SK-N-SH (cell line): ENCODE data around the gene SHMT2. TPM values are rescaled to one million over a fixed set of nuclear protein-coding genes. Genes with fewer than 3 reads are reported as not detected.

Source experiments
- CTCF ChIA-PET: fragments of 300-600, 350-600 bp; formaldehyde crosslinking; extraction: SDS; loops from one replicate; lab custom pipeline; 2021; lab: Yijun Ruan, JAX
- POLR2A ChIA-PET: fragments of 350-600 bp; sonication (Branson Sonifier 250); formaldehyde crosslinking; extraction: SDS; loops from one replicate; lab custom pipeline; 2020; ENCODE audit warnings: antibody characterized with exemption, inconsistent platforms; lab: Yijun Ruan, JAX
- DNase-seq: peaks from one replicate; pipeline ENCODE4 v3.0.0; 2012
- H2AFZ ChIP-seq: fragments of 200-600 bp; sonication (generic); 2 replicates; pipeline ENCODE4 v1.8.1; 2016; ENCODE audit warnings: antibody characterized with exemption, mild to moderate bottlenecking, low read depth
- H3F3A ChIP-seq: fragments of 200-600 bp; sonication (generic); replicated peaks from 2 replicates; pipeline ENCODE3; 2016; ENCODE audit warnings: antibody characterized with exemption, mild to moderate bottlenecking; ENCODE audit not compliant: insufficient read depth
- H3K27ac ChIP-seq, 2 experiments: fragments of 200-500 bp in 1 of 2; fragments of 200-600 bp in 1 of 2; sonication (Bioruptor generic) in 1 of 2; sonication (generic), shearing (Covaris generic) in 1 of 2; 2 replicates each; pipeline versions ENCODE4 v1.5.1 to v1.6.1; 2014 to 2016; ENCODE audit warnings: low read depth in 2 of 2, inconsistent platforms in 1 of 2, low read length in 1 of 2, mild to moderate bottlenecking in 1 of 2, mixed read lengths in 1 of 2
- H3K27me3 ChIP-seq: fragments of 200-600 bp; sonication (generic), shearing (Covaris generic); 2 replicates; pipeline ENCODE4 v1.6.1; 2016; ENCODE audit warnings: mixed run types; ENCODE audit not compliant: insufficient read depth
- H3K36me3 ChIP-seq, 2 experiments: fragments of 200-500 bp in 1 of 2; fragments of 200-600 bp in 1 of 2; sonication (Bioruptor generic) in 1 of 2; sonication (generic) in 1 of 2; replicated peaks in 1 of 2; 2 replicates each; pipeline versions ENCODE3 to v1.5.1; 2014 to 2016; ENCODE audit warnings: low read length in 1 of 2, mild to moderate bottlenecking in 1 of 2; ENCODE audit not compliant: insufficient read depth in 2 of 2, control insufficient read depth in 1 of 2
- H3K4me1 ChIP-seq, 2 experiments: fragments of 200-500 bp in 1 of 2; fragments of 200-600 bp in 1 of 2; sonication (Bioruptor generic) in 1 of 2; sonication (generic), shearing (Covaris generic) in 1 of 2; 2 replicates each; pipeline versions ENCODE4 v1.5.1 to v1.6.1; 2014 to 2016; ENCODE audit warnings: low read depth in 1 of 2, low read length in 1 of 2, mixed run types in 1 of 2; ENCODE audit not compliant: insufficient read depth in 2 of 2, control insufficient read depth in 1 of 2
- H3K4me2 ChIP-seq: fragments of 200-600 bp; sonication (generic), shearing (Covaris generic); 2 replicates; pipeline ENCODE4 v1.6.1; 2017; ENCODE audit warnings: mixed run types
- H3K4me3 ChIP-seq, 2 experiments: fragments of 200-500 bp in 1 of 2; fragments of 200-600 bp in 1 of 2; sonication (Bioruptor generic) in 1 of 2; sonication (generic), shearing (Covaris generic) in 1 of 2; 2 replicates each; pipeline versions ENCODE4 v1.5.1 to v1.8.1; 2014 to 2016; ENCODE audit warnings: low read depth in 2 of 2, inconsistent platforms in 1 of 2, low read length in 1 of 2, mild to moderate bottlenecking in 1 of 2, mixed read lengths in 1 of 2, moderate library complexity in 1 of 2
- H3K79me2 ChIP-seq: fragments of 200-600 bp; sonication (generic); 2 replicates; pipeline ENCODE4 v1.8.1; 2017; ENCODE audit warnings: mild to moderate bottlenecking; ENCODE audit not compliant: insufficient read depth
- H3K9ac ChIP-seq: fragments of 200-600 bp; sonication (generic); 2 replicates; pipeline ENCODE4 v1.6.1; 2017; ENCODE audit warnings: mixed run types
- H3K9me2 ChIP-seq: fragments of 200-600 bp; sonication (generic); 2 replicates; pipeline ENCODE4 v1.6.1; 2017; ENCODE audit warnings: mixed run types
- H3K9me3 ChIP-seq: fragments of 200-600 bp; sonication (generic); 2 replicates; pipeline ENCODE4 v1.6.1; 2017; ENCODE audit warnings: mixed run types, mild to moderate bottlenecking, moderate library complexity
- H4K20me1 ChIP-seq: fragments of 200-600 bp; sonication (generic); 2 replicates; pipeline ENCODE4 v1.6.1; 2017; ENCODE audit warnings: mild to moderate bottlenecking, mixed run types; ENCODE audit not compliant: insufficient read depth
- CHD2 ChIP-seq: fragments of 150-350 bp; IDR thresholded peaks from 2 replicates; pipeline ENCODE4 v1.6.1; 2018; ENCODE audit warnings: low read length; ENCODE audit not compliant: partially characterized antibody
- EP300 ChIP-seq, 2 experiments: IDR thresholded peaks; 2 replicates each; pipeline versions ENCODE4 v1.4.0 to v1.6.1; 2012; ENCODE audit warnings: borderline replicate concordance in 1 of 2, low read depth in 1 of 2, low read length in 1 of 2
- EZH2phosphoT487 ChIP-seq: fragments of 200-600 bp; sonication (generic); IDR thresholded peaks from 2 replicates; pipeline ENCODE4 v1.6.1; 2017; ENCODE audit warnings: low read depth, mixed run types, mild to moderate bottlenecking, antibody characterized with exemption, moderate library complexity, borderline replicate concordance
- FOXM1 ChIP-seq: IDR thresholded peaks from 2 replicates; pipeline ENCODE4 v1.4.0; 2012; ENCODE audit warnings: low read depth, mild to moderate bottlenecking
- IRF3 ChIP-seq: fragments of 150-350 bp; IDR thresholded peaks from 2 replicates; pipeline ENCODE4 v1.6.1; 2016; ENCODE audit warnings: mild to moderate bottlenecking, low read depth, low read length
- JUND ChIP-seq: IDR thresholded peaks from 2 replicates; pipeline ENCODE4 v1.4.0; 2012
- MAX ChIP-seq: IDR thresholded peaks from 2 replicates; pipeline ENCODE4 v1.4.0; 2012; ENCODE audit warnings: low read depth
- POLR2AphosphoS5 ChIP-seq: IDR thresholded peaks from 2 replicates; pipeline ENCODE4 v1.6.1; 2012; ENCODE audit warnings: low read depth, low read length
- RCOR1 ChIP-seq: fragments of 150-350 bp; IDR thresholded peaks from 2 replicates; pipeline ENCODE4 v1.6.1; 2017; ENCODE audit warnings: antibody characterized with exemption, low read length
- RFX5 ChIP-seq: IDR thresholded peaks from 2 replicates; pipeline ENCODE4 v1.6.1; 2012; ENCODE audit warnings: mild to moderate bottlenecking, improper control_type of control experiment, low read length
- USF2 ChIP-seq: fragments of 150-350 bp; IDR thresholded peaks from 2 replicates; pipeline ENCODE4 v1.6.1; 2017; ENCODE audit warnings: antibody characterized with exemption, low read length, low read depth, borderline replicate concordance
- WGBS: methylation state at CpG from one replicate; pipeline ENCODE4 v1.1.6; 2017; ENCODE audit warnings: low lambda C conversion rate; 5-methylcytosine and 5-hydroxymethylcytosine counted together
- polyA plus RNA-seq, 3 experiments: library from polyadenylated mRNA; depleted of rRNA; stranded (reverse); fragments of >200 nt; gene quantifications; 2 replicates each; pipeline ENCODE4 v1.2.3, GENCODE V29; 2012
- TF ChIP-seq, protein P1 (sequence below): fragments of 200-600 bp; sonication (generic); IDR thresholded peaks from 2 replicates; pipeline ENCODE4 v1.6.1; 2017; ENCODE audit warnings: antibody characterized with exemption, mild to moderate bottlenecking, moderate library complexity
- TF ChIP-seq, protein P2 (sequence below): IDR thresholded peaks from 2 replicates; pipeline ENCODE4 v1.4.0; 2012; ENCODE audit warnings: low read depth, borderline replicate concordance

Gene SHMT2
- polyA plus RNA-seq, 1 of the 3 experiments (the other 2 are of a cell fraction): 204 TPM

DNA sequence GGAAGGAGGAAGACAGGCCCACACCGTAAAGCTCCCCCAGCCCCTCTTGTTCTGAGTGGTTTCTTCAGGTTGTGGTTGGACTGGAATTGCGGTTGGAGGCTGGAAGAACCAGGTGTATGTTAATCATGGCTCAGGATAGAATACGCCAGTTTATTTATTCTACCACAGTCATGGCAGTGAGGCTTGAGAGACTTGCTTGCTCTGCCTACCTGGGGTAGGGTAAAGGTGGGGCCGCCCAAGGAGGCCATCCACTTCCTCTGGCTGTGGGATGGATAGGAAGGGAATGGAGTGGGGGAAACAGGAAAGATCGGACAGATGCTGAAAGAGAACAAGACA, 8.1 kb downstream of the SHMT2 start:
- DNase-seq: no peak
- no peak overlapping the region for H3K4me3 ChIP-seq
- H3K79me2 ChIP-seq: no peaks in the 10 kb centered on the region
- no peak overlapping the region for H3K27ac ChIP-seq
- no peak overlapping the region for H3K4me2 ChIP-seq
- no peaks in the 10 kb centered on the region for H4K20me1 ChIP-seq
- no peaks in the 10 kb centered on the region for H3K9me3 ChIP-seq
- TF ChIP-seq JUND: no peak
- TF ChIP-seq RFX5: no peak
- TF ChIP-seq POLR2AphosphoS5: no peak
- no peak for TF ChIP-seq EZH2phosphoT487
- TF ChIP-seq USF2: no peak
- TF ChIP-seq IRF3: no peak
- no peak for TF ChIP-seq MAX
- TF ChIP-seq, protein P1, sequence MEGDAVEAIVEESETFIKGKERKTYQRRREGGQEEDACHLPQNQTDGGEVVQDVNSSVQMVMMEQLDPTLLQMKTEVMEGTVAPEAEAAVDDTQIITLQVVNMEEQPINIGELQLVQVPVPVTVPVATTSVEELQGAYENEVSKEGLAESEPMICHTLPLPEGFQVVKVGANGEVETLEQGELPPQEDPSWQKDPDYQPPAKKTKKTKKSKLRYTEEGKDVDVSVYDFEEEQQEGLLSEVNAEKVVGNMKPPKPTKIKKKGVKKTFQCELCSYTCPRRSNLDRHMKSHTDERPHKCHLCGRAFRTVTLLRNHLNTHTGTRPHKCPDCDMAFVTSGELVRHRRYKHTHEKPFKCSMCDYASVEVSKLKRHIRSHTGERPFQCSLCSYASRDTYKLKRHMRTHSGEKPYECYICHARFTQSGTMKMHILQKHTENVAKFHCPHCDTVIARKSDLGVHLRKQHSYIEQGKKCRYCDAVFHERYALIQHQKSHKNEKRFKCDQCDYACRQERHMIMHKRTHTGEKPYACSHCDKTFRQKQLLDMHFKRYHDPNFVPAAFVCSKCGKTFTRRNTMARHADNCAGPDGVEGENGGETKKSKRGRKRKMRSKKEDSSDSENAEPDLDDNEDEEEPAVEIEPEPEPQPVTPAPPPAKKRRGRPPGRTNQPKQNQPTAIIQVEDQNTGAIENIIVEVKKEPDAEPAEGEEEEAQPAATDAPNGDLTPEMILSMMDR: no peak
- TF ChIP-seq, protein P2, sequence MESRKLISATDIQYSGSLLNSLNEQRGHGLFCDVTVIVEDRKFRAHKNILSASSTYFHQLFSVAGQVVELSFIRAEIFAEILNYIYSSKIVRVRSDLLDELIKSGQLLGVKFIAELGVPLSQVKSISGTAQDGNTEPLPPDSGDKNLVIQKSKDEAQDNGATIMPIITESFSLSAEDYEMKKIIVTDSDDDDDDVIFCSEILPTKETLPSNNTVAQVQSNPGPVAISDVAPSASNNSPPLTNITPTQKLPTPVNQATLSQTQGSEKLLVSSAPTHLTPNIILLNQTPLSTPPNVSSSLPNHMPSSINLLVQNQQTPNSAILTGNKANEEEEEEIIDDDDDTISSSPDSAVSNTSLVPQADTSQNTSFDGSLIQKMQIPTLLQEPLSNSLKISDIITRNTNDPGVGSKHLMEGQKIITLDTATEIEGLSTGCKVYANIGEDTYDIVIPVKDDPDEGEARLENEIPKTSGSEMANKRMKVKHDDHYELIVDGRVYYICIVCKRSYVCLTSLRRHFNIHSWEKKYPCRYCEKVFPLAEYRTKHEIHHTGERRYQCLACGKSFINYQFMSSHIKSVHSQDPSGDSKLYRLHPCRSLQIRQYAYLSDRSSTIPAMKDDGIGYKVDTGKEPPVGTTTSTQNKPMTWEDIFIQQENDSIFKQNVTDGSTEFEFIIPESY: no peak
- no peak for TF ChIP-seq CHD2
- no peak for TF ChIP-seq EP300 (IDR thresholded peaks at IDR 0.05; ENCODE audit: borderline replicate concordance in 1 of 2, low read depth in 1 of 2, low read length in 1 of 2)
- no peak for TF ChIP-seq RCOR1
- TF ChIP-seq FOXM1: no peak
- H3K9me2 ChIP-seq: no peaks in the 10 kb centered on the region
- H3K36me3 ChIP-seq: peaks cover 15 to 24% of the 10 kb centered on the region in 2 experiments
- peaks cover 14% of the 10 kb centered on the region for H3F3A ChIP-seq
- H3K27me3 ChIP-seq: peaks cover 19% of the 10 kb centered on the region; the same call in 1 of the 2 replicates
- ChIA-PET CTCF (interaction anchor here (1.2 to 31.5 kb wide), 7 partner anchors 10 to 308 kb away, joined by 3 to 937 read pairs (median 81); partner anchors contain the start of genes INHBE, NXPH4, SHMT2 and STAC3), POLR2A (interaction anchor here (5.6 kb wide), 1 partner anchor 8 kb away, joined by 43 read pairs; the partner anchor contains the start of gene SHMT2)
- no peak overlapping the region for H2AFZ ChIP-seq
- no peak overlapping the region for H3K9ac ChIP-seq
- peaks cover 20 to 51% of the 10 kb centered on the region in 2 experiments; a peak in 2 of 4 replicates for H3K4me1 ChIP-seq
- WGBS: 95% methylated on average over 4 of the region's 5 CpGs
